Measurements from ENCODE around the gene PFKFB1. TPM values are rescaled to one million over a fixed set of nuclear protein-coding genes. Genes with fewer than 3 reads are reported as not detected.

Gene PFKFB1
- total RNA-seq, 1 experiment from 2014 or later: 0.36 TPM

GRCh38 chrX:54933150-54933826 is 60.7 kb downstream of the PFKFB1 start:
- intact Hi-C loops (cut with micrococcal nuclease; ENCODE audit: unreplicated experiment): no loop called here
- DNase-seq (ENCODE audit: low read depth, low spot score): no peak
- POLR2A ChIA-PET: no interaction called here
- H3K9me3 ChIP-seq (ENCODE audit: control insufficient read depth, insufficient read depth, low read depth, low read length): no peaks in the 10 kb centered on the region
- no peak overlapping the region for H3K4me3 ChIP-seq (ENCODE audit: low read depth in 2 of 2, low read length in 2 of 2)
- TF ChIP-seq REST (IDR thresholded peaks at IDR 0.05; ENCODE audit: insufficient read depth in 1 of 2, low read depth in 2 of 2, low read length in 1 of 2): no peak
- TF ChIP-seq CTCF (IDR thresholded peaks at IDR 0.05): no peak
- no peak for TF ChIP-seq POLR2AphosphoS5 (IDR thresholded peaks at IDR 0.05; ENCODE audit: low read depth, low read length)
- no peak for TF ChIP-seq TCF7L2 (IDR thresholded peaks at IDR 0.05; ENCODE audit: low read depth, low read length)
- no peak for TF ChIP-seq SIN3A (IDR thresholded peaks at IDR 0.05; ENCODE audit: borderline replicate concordance, insufficient read depth, low read depth, low read length)
- no peaks in the 10 kb centered on the region for H3K4me1 ChIP-seq (ENCODE audit: control insufficient read depth, insufficient read depth, low read length)
- H3K27me3 ChIP-seq (ENCODE audit: control insufficient read depth, insufficient read depth, low read length): no peaks in the 10 kb centered on the region
- no peak for ATAC-seq
- in situ Hi-C loops (cut with HindIII; ENCODE audit: low pct_unique_long_range_greater_than_20kb, low sequenced_read_pairs): no loop called here
- CTCF ChIA-PET: no interaction called here
- BruUV-seq (replicated peaks): no TSS peak
- no peaks in the 10 kb centered on the region for H3K36me3 ChIP-seq (ENCODE audit: control insufficient read depth, insufficient read depth, low read length)
- no peak overlapping the region for H3K27ac ChIP-seq (ENCODE audit: low read length)

GRCh38 chrX:54931107-54931506 is 62.9 kb downstream of the PFKFB1 start:
- ChIA-PET CTCF (no interaction called here), POLR2A (no interaction called here)
- intact Hi-C loops (cut with micrococcal nuclease; ENCODE audit: unreplicated experiment) (no loop called here), in situ Hi-C loops (cut with HindIII; ENCODE audit: low pct_unique_long_range_greater_than_20kb, low sequenced_read_pairs) (no loop called here)
- Histone ChIP-seq H3K4me1 (ENCODE audit: control insufficient read depth, insufficient read depth, low read length) (no peaks in the 10 kb centered on the region), H3K9me3 (ENCODE audit: control insufficient read depth, insufficient read depth, low read depth, low read length) (no peaks in the 10 kb centered on the region), H3K4me3 (ENCODE audit: low read depth in 2 of 2, low read length in 2 of 2) (no peak overlapping the region), H3K36me3 (ENCODE audit: control insufficient read depth, insufficient read depth, low read length) (no peaks in the 10 kb centered on the region), H3K27me3 (ENCODE audit: control insufficient read depth, insufficient read depth, low read length) (no peaks in the 10 kb centered on the region), H3K27ac (ENCODE audit: low read length) (no peak overlapping the region)
- BruUV-seq (replicated peaks): no TSS peak
- no peak for TF ChIP-seq TCF7L2 (IDR thresholded peaks at IDR 0.05; ENCODE audit: low read depth, low read length)
- TF ChIP-seq CTCF (IDR thresholded peaks at IDR 0.05): no peak
- TF ChIP-seq POLR2AphosphoS5 (IDR thresholded peaks at IDR 0.05; ENCODE audit: low read depth, low read length): no peak
- no peak for TF ChIP-seq SIN3A (IDR thresholded peaks at IDR 0.05; ENCODE audit: borderline replicate concordance, insufficient read depth, low read depth, low read length)
- TF ChIP-seq REST (IDR thresholded peaks at IDR 0.05; ENCODE audit: insufficient read depth in 1 of 2, low read depth in 2 of 2, low read length in 1 of 2): no peak
- ATAC-seq (no peak), DNase-seq (ENCODE audit: low read depth, low spot score) (no peak)

Measured in Panc1 (cell line).